Measurements from ENCODE around the gene SNAPC4. TPM values are rescaled to one million over a fixed set of nuclear protein-coding genes. Genes with fewer than 3 reads are reported as not detected.
A peak's percentile ranks its signal among the peaks of the same experiment; 100 is the strongest.

SNAPC4 gene
- total RNA-seq, 1 donor from 2014 or later, result 3.7 TPM

- no peak overlapping the region for H3K4me3 ChIP-seq (ENCODE audit: low read depth, low read length)
- DNase-seq (ENCODE audit: low read depth) (no peak), FAIRE-seq (no peak)
- no peaks in the 10 kb centered on the region for H3K27me3 ChIP-seq (ENCODE audit: control insufficient read depth, insufficient read depth, low read length)
- peaks cover 26% of the 10 kb centered on the region for H3K36me3 ChIP-seq (ENCODE audit: control insufficient read depth, insufficient read depth, low read length)
- TF ChIP-seq CTCF (IDR thresholded peaks at IDR 0.05; ENCODE audit: insufficient read depth, low read length, severe bottlenecking), result no peak
Observed at GRCh38 chr9:136377341-136378169, 22.4 kb downstream of the SNAPC4 start.

DNA sequence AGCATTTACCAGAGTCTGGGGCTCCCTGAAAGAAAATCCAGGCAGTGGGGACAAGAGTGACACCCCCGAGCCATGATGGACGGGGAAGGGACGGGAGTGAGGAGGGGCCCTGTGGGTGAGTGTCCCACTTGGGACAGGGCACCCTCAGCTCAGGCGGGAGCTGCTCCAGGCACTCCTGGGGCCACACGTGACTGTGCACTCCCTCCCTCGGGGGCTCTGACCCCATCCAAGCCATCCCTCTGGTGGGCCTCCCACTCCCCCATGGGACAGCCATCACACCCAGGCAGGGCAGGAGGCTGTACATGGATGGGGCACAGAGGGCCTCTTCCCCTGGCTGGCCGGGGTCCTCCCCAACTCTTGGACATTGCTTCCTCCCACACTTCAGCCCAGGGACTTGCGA is 23.5 kb downstream of the SNAPC4 start:
- H3K36me3 ChIP-seq (ENCODE audit: control insufficient read depth, insufficient read depth, low read length), result peaks cover 23% of the 10 kb centered on the region
- TF ChIP-seq CTCF (IDR thresholded peaks at IDR 0.05; ENCODE audit: insufficient read depth, low read length, severe bottlenecking), result no peak
- no peak for DNase-seq (ENCODE audit: low read depth)
- no peaks in the 10 kb centered on the region for H3K27me3 ChIP-seq (ENCODE audit: control insufficient read depth, insufficient read depth, low read length)
- no peak for FAIRE-seq
- H3K4me3 ChIP-seq (ENCODE audit: low read depth, low read length), result no peak overlapping the region

GRCh38 chr9:136375096-136375495 is 24.9 kb downstream of the SNAPC4 start:
- peaks cover 16% of the 10 kb centered on the region for H3K36me3 ChIP-seq (ENCODE audit: control insufficient read depth, insufficient read depth, low read length)
- TF ChIP-seq CTCF (IDR thresholded peaks at IDR 0.05; ENCODE audit: insufficient read depth, low read length, severe bottlenecking), result no peak
- no peak for FAIRE-seq

DNA sequence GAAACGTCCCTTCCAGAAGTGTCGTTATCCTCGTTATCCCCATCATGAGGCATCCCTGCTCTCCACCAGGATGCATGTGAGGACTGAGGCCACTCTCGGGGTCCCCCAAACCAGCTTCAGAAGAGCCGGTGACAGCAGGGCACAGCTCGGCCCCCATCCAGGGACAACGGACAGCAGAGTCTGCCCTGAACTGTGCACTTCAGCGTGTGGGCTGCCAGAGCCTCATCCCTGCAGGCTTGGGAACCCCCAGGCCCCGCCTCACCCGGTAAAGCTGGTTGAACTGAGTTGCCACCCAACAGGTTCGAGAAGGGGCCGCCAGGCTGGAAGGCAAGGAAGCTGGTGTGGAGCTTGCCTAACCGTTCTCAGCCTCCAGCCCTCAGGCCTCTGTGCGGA is 25.8 kb downstream of the SNAPC4 start:
- Histone ChIP-seq H3K27me3 (ENCODE audit: control insufficient read depth, insufficient read depth, low read length) (no peaks in the 10 kb centered on the region), H3K4me3 (ENCODE audit: low read depth, low read length) (no peak overlapping the region), H3K36me3 (ENCODE audit: control insufficient read depth, insufficient read depth, low read length) (peaks cover 12% of the 10 kb centered on the region)
- no peak for TF ChIP-seq CTCF (IDR thresholded peaks at IDR 0.05; ENCODE audit: insufficient read depth, low read length, severe bottlenecking)
- FAIRE-seq (peak; percentile 7), DNase-seq (ENCODE audit: low read depth) (no peak)

More at GRCh38 chr9:136375096-136375495, 24.9 kb downstream of the SNAPC4 start:
- no peak for DNase-seq (ENCODE audit: low read depth)
- H3K4me3 ChIP-seq (ENCODE audit: low read depth, low read length), result no peak overlapping the region
- H3K27me3 ChIP-seq (ENCODE audit: control insufficient read depth, insufficient read depth, low read length), result no peaks in the 10 kb centered on the region

GRCh38 chr9:136373300-136374182 is 26.4 kb downstream of the SNAPC4 start, which contains the start of gene CARD9:
Gene CARD9, minus strand, starts transcription at chr9:136373669. Its CDS starts 1,591 bp downstream, at chr9:136372078.
- Histone ChIP-seq H3K36me3 (ENCODE audit: control insufficient read depth, insufficient read depth, low read length) (peaks cover 8% of the 10 kb centered on the region), H3K27me3 (ENCODE audit: control insufficient read depth, insufficient read depth, low read length) (no peaks in the 10 kb centered on the region), H3K4me3 (ENCODE audit: low read depth, low read length) (no peak within 1 kb of the TSS)
- no peak for FAIRE-seq
- no peak for DNase-seq (ENCODE audit: low read depth)
- no peak for TF ChIP-seq CTCF (IDR thresholded peaks at IDR 0.05; ENCODE audit: insufficient read depth, low read length, severe bottlenecking)

Data from bronchial epithelial cell (primary cell).